ENCODE results near the gene HSPG2.

DNA sequence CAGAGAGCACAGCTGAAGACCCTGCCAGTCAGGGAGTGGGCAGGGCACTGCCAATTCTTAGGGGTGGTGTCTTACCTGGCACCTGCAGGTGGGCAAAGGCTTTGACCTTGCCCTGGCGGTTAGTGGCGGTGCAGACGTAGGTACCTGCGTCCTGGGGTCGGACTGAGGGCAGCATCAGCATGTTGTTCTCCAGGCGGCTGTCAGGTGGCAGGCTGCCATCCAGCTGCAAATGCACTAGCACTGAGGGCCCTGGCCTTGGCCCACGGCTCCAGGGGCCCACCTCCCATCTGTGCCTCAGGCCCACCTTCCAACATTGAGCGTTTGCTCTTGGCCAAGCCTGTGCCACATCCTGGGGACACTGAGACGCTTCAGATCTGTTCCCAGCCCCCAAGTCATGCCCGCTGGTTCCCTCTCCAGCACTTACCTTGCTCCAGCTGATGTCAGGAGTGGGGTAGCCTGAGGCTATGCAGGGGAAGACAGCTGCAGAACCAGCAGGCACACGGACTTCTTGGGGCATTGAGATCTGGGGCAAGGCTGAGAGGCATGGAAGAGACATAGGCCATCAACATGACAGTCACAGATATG lies 103.6 kb downstream of the HSPG2 start:
- TF ChIP-seq, protein P1, sequence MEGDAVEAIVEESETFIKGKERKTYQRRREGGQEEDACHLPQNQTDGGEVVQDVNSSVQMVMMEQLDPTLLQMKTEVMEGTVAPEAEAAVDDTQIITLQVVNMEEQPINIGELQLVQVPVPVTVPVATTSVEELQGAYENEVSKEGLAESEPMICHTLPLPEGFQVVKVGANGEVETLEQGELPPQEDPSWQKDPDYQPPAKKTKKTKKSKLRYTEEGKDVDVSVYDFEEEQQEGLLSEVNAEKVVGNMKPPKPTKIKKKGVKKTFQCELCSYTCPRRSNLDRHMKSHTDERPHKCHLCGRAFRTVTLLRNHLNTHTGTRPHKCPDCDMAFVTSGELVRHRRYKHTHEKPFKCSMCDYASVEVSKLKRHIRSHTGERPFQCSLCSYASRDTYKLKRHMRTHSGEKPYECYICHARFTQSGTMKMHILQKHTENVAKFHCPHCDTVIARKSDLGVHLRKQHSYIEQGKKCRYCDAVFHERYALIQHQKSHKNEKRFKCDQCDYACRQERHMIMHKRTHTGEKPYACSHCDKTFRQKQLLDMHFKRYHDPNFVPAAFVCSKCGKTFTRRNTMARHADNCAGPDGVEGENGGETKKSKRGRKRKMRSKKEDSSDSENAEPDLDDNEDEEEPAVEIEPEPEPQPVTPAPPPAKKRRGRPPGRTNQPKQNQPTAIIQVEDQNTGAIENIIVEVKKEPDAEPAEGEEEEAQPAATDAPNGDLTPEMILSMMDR (IDR thresholded peaks at IDR 0.05; ENCODE audit: insufficient read depth, low read length), result no peak
- no peak for TF ChIP-seq POLR2AphosphoS5 (IDR thresholded peaks at IDR 0.05; ENCODE audit: low read depth)
